ENCODE results near the gene PER3.

DNA sequence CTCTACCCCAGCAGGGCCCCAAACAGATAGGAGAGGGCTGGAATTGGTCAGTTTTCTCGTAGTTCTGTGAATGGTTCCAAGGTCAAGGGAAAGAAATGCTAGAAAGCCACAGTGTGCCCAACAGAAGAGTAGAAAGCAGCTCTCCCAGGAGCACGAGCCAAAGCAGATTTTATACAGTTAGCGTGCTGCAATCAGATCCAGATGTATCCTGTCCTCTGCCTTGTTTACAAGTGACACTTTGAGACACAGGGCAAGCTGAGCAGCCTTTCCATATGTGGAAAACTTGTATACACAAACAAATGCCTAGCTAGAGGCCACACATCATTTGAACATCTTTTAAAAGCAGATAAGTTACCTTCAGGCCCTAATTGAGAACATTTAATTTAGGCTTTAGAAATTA lies 6.5 kb upstream of the PER3 start:
- TF ChIP-seq POLR2AphosphoS5 (IDR thresholded peaks at IDR 0.05; ENCODE audit: low read depth, low read length) (no peak), FOXP2 (optimal IDR thresholded peaks at IDR 0.05; ENCODE audit: borderline replicate concordance, extremely low read depth, extremely low read length, insufficient read depth) (no peak), TAF1 (IDR thresholded peaks at IDR 0.05; ENCODE audit: borderline replicate concordance, insufficient read depth, low read length) (no peak)
- TF ChIP-seq, protein P1, sequence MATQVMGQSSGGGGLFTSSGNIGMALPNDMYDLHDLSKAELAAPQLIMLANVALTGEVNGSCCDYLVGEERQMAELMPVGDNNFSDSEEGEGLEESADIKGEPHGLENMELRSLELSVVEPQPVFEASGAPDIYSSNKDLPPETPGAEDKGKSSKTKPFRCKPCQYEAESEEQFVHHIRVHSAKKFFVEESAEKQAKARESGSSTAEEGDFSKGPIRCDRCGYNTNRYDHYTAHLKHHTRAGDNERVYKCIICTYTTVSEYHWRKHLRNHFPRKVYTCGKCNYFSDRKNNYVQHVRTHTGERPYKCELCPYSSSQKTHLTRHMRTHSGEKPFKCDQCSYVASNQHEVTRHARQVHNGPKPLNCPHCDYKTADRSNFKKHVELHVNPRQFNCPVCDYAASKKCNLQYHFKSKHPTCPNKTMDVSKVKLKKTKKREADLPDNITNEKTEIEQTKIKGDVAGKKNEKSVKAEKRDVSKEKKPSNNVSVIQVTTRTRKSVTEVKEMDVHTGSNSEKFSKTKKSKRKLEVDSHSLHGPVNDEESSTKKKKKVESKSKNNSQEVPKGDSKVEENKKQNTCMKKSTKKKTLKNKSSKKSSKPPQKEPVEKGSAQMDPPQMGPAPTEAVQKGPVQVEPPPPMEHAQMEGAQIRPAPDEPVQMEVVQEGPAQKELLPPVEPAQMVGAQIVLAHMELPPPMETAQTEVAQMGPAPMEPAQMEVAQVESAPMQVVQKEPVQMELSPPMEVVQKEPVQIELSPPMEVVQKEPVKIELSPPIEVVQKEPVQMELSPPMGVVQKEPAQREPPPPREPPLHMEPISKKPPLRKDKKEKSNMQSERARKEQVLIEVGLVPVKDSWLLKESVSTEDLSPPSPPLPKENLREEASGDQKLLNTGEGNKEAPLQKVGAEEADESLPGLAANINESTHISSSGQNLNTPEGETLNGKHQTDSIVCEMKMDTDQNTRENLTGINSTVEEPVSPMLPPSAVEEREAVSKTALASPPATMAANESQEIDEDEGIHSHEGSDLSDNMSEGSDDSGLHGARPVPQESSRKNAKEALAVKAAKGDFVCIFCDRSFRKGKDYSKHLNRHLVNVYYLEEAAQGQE (IDR thresholded peaks at IDR 0.05; ENCODE audit: insufficient read depth in 1 of 2, low read depth in 2 of 2, low read length in 2 of 2): no peak
